HepG2 (cell line): ENCODE measurements around the gene MYL9. TPM values are rescaled to one million over a fixed set of nuclear protein-coding genes. Genes with fewer than 3 reads are reported as not detected.

Experiments
- ARHGAP35 ChIP-seq: sonication (generic); formaldehyde crosslinking; IDR thresholded peaks from 2 replicates; pipeline ENCODE4 v1.9.0; 2022; ENCODE audit warnings: mild to moderate bottlenecking, inconsistent platforms, moderate library complexity, missing genetic modification reagents, borderline replicate concordance
- ARID2 ChIP-seq: sonication (generic); formaldehyde crosslinking; IDR thresholded peaks from 2 replicates; pipeline ENCODE4 v1.8.1; 2022; ENCODE audit warnings: mild to moderate bottlenecking, missing genetic modification reagents, borderline replicate concordance
- ATAD3A ChIP-seq: sonication (generic); formaldehyde crosslinking; IDR thresholded peaks from 2 replicates; pipeline ENCODE4 v1.4.0; 2020; ENCODE audit warnings: missing genetic modification reagents
- FLYWCH1 ChIP-seq: sonication (generic); formaldehyde crosslinking; IDR thresholded peaks from 2 replicates; pipeline ENCODE4 v1.8.1; 2023; ENCODE audit warnings: mild to moderate bottlenecking, missing genetic modification reagents
- GTF2F1 ChIP-seq: fragments of 150-350 bp; IDR thresholded peaks from 2 replicates; pipeline ENCODE4 v1.6.1; 2014; ENCODE audit warnings: low read length
- HNF4G ChIP-seq, 2 experiments: sonication (generic) in 1 of 2; formaldehyde crosslinking in 1 of 2; IDR thresholded peaks; 2 replicates each; pipeline versions ENCODE4 v1.4.0 to v1.6.1; 2011 to 2020; ENCODE audit warnings: borderline replicate concordance in 2 of 2, low read depth in 2 of 2, mild to moderate bottlenecking in 2 of 2, low read length in 1 of 2, missing genetic modification reagents in 1 of 2, moderate library complexity in 1 of 2
- HOXA7 ChIP-seq: sonication (generic); formaldehyde crosslinking; IDR thresholded peaks from 2 replicates; pipeline ENCODE4 v1.8.1; 2022; ENCODE audit warnings: mild to moderate bottlenecking, missing genetic modification reagents, moderate library complexity
- MEIS2 ChIP-seq: sonication (generic); formaldehyde crosslinking; IDR thresholded peaks from 2 replicates; pipeline ENCODE4 v1.9.0; 2021; ENCODE audit warnings: mild to moderate bottlenecking, missing genetic modification reagents
- RCOR2 ChIP-seq: IDR thresholded peaks from 2 replicates; pipeline ENCODE4 v1.6.1; 2016; ENCODE audit warnings: missing biosample characterization, missing genetic modification reagents
- TAF1 ChIP-seq: sonication (generic); formaldehyde crosslinking; IDR thresholded peaks from 2 replicates; pipeline ENCODE4 v1.4.0; 2020; ENCODE audit warnings: missing genetic modification reagents
- ZFP37 ChIP-seq: sonication (generic); formaldehyde crosslinking; IDR thresholded peaks from 2 replicates; pipeline ENCODE4 v1.4.0; 2020; ENCODE audit warnings: missing genetic modification reagents, borderline replicate concordance
- ZNF24 ChIP-seq: fragments of 450-650 bp; IDR thresholded peaks from 2 replicates; pipeline ENCODE4 v1.6.1; 2017; ENCODE audit warnings: antibody characterized with exemption, mild to moderate bottlenecking
- ZNF337 ChIP-seq: sonication (generic); formaldehyde crosslinking; IDR thresholded peaks from 2 replicates; pipeline ENCODE4 v1.5.1; 2020; ENCODE audit warnings: missing genetic modification reagents, low read depth, mild to moderate bottlenecking, borderline replicate concordance
- ZNF430 ChIP-seq: sonication (generic); formaldehyde crosslinking; IDR thresholded peaks from 2 replicates; pipeline ENCODE4 v1.9.0; 2021; ENCODE audit warnings: mild to moderate bottlenecking, missing genetic modification reagents
- ZSCAN31 ChIP-seq: sonication (generic); formaldehyde crosslinking; IDR thresholded peaks from 2 replicates; pipeline ENCODE4 v1.5.0; 2020; ENCODE audit warnings: low read depth, mild to moderate bottlenecking, missing genetic modification reagents
- polyA plus RNA-seq, 8 experiments: library from polyadenylated mRNA; depleted of rRNA in 3 of 8; stranded (reverse) in 7 of 8; unstranded in 1 of 8; fragments of >200 nt; fragmentation: Illumina TruSeq in 4 of 8; extraction: Trizol in 4 of 8; gene quantifications; 2 replicates each; pipeline versions ENCODE4 v1.2.1 to v1.2.3, GENCODE V29; 2011 to 2016; ENCODE audit warnings: low read depth in 4 of 8, missing spikeins in 1 of 8, mixed read lengths in 1 of 8; ENCODE audit not compliant: insufficient read depth in 1 of 8
- total RNA-seq, 5 experiments: library from RNA; depleted of rRNA; stranded (reverse); fragments of >200 nt; fragmentation: Illumina TruSeq; extraction: Trizol; gene quantifications; 2 replicates each; pipeline ENCODE4 v1.2.3, GENCODE V29; 2016; ENCODE audit warnings: low read depth in 1 of 5
- TF ChIP-seq, protein P1 (sequence below): sonication (generic); formaldehyde crosslinking; IDR thresholded peaks from 2 replicates; pipeline ENCODE4 v1.4.0; 2020; ENCODE audit warnings: missing genetic modification reagents
- TF ChIP-seq, protein P2 (sequence below), 2 experiments: fragments of 450-650 bp in 1 of 2; sonication (generic) in 1 of 2; formaldehyde crosslinking; IDR thresholded peaks; 2 replicates each; pipeline versions ENCODE4 v1.5.0 to v1.8.0; 2020 to 2022; ENCODE audit warnings: mild to moderate bottlenecking in 1 of 2, missing genetic modification reagents in 1 of 2
- TF ChIP-seq, protein P3 (sequence below): sonication (generic); formaldehyde crosslinking; IDR thresholded peaks from 2 replicates; pipeline ENCODE4 v1.9.0; 2022; ENCODE audit warnings: missing genetic modification reagents, mild to moderate bottlenecking, borderline replicate concordance
- TF ChIP-seq, protein P4 (sequence below): sonication (generic); formaldehyde crosslinking; IDR thresholded peaks from 2 replicates; pipeline ENCODE4 v1.5.0; 2020; ENCODE audit warnings: missing genetic modification reagents
- TF ChIP-seq, protein P5 (sequence below): sonication (generic); formaldehyde crosslinking; IDR thresholded peaks from 2 replicates; pipeline ENCODE4 v1.4.0; 2020; ENCODE audit warnings: missing genetic modification reagents, borderline replicate concordance

Gene MYL9
- total and polyA plus RNA-seq, 2 of the 13 experiments (the other 11 are each of a cell fraction or from before 2014, with no cell fraction given): 0.87 to 2.2 TPM

DNA sequence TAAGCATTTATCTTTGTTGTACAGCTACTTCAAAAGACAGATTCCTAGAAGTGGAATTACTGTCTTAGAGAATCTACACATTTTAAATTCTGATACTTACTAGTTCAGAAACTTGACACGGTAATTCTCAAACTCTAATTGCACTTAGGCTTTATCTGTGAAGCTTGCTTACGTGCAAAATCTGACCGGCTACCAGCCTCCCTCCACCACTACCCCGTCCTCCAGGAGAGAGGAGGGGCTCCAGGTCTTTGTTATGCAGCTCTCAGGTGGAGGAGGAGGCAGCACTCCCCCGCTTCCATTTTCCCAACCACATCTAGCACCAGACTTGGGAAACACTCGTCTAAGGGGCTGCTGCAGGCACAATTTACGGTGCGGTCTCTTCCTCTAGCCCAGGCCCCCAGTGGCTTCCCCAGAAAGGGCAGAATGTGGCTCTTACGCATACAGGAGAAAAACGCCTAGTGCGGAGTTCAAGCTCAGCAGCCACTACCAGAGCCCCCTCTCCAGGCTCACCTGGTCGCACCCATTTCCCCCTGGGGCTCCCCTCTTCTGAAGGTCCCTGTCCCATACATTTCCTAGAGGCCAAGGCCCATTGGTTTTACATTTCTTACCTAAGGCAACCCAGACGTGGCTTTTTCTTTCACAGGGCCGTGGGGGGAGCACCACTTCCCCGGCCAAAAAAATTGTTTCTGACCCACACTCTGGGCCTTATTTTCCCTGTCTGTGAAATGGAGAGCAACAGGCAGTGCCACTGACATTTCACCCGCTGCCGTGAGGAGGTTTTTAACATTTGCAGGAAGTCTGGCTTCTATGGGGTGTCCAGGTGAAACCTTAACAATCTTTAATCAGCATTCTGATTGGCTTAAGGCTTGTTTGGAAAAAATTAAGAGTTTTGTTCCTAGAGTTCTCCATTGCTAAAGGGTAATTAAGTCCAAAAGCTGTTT lies 30.5 kb downstream of the MYL9 start (continued):
- no peak for TF ChIP-seq ZSCAN31 (CRISPR knock-in tag)
- TF ChIP-seq MEIS2: no peak
- TF ChIP-seq ZNF430 (CRISPR knock-in tag): no peak
- no peak for TF ChIP-seq ARID2
- peak; percentile 19; the same call in 1 of the 2 replicates for TF ChIP-seq TAF1
- TF ChIP-seq, protein P1, sequence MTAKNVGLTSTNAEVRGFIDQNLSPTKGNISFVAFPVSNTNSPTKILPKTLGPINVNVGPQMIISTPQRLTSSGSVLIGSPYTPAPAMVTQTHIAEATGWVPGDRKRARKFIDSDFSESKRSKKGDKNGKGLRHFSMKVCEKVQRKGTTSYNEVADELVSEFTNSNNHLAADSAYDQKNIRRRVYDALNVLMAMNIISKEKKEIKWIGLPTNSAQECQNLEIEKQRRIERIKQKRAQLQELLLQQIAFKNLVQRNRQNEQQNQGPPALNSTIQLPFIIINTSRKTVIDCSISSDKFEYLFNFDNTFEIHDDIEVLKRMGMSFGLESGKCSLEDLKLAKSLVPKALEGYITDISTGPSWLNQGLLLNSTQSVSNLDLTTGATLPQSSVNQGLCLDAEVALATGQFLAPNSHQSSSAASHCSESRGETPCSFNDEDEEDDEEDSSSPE (CRISPR knock-in tag): no peak
- TF ChIP-seq RCOR2 (CRISPR knock-in tag): no peak
- TF ChIP-seq FLYWCH1 (CRISPR knock-in tag): no peak
- no peak for TF ChIP-seq HNF4G (IDR thresholded peaks at IDR 0.05; ENCODE audit: borderline replicate concordance, low read depth, low read length)
- TF ChIP-seq HNF4G (CRISPR knock-in tag; IDR thresholded peaks at IDR 0.05; ENCODE audit: borderline replicate concordance, low read depth): no peak
- TF ChIP-seq, protein P2, sequence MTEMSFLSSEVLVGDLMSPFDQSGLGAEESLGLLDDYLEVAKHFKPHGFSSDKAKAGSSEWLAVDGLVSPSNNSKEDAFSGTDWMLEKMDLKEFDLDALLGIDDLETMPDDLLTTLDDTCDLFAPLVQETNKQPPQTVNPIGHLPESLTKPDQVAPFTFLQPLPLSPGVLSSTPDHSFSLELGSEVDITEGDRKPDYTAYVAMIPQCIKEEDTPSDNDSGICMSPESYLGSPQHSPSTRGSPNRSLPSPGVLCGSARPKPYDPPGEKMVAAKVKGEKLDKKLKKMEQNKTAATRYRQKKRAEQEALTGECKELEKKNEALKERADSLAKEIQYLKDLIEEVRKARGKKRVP (CRISPR knock-in tag; IDR thresholded peaks at IDR 0.05): no peak
- TF ChIP-seq, protein P3, sequence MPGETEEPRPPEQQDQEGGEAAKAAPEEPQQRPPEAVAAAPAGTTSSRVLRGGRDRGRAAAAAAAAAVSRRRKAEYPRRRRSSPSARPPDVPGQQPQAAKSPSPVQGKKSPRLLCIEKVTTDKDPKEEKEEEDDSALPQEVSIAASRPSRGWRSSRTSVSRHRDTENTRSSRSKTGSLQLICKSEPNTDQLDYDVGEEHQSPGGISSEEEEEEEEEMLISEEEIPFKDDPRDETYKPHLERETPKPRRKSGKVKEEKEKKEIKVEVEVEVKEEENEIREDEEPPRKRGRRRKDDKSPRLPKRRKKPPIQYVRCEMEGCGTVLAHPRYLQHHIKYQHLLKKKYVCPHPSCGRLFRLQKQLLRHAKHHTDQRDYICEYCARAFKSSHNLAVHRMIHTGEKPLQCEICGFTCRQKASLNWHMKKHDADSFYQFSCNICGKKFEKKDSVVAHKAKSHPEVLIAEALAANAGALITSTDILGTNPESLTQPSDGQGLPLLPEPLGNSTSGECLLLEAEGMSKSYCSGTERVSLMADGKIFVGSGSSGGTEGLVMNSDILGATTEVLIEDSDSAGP: no peak
- no peak for TF ChIP-seq ZNF24
- TF ChIP-seq HOXA7: no peak
- TF ChIP-seq, protein P4, sequence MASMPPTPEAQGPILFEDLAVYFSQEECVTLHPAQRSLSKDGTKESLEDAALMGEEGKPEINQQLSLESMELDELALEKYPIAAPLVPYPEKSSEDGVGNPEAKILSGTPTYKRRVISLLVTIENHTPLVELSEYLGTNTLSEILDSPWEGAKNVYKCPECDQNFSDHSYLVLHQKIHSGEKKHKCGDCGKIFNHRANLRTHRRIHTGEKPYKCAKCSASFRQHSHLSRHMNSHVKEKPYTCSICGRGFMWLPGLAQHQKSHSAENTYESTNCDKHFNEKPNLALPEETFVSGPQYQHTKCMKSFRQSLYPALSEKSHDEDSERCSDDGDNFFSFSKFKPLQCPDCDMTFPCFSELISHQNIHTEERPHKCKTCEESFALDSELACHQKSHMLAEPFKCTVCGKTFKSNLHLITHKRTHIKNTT: no peak
- TF ChIP-seq GTF2F1: no peak
- TF ChIP-seq ZFP37 (CRISPR knock-in tag): no peak
- TF ChIP-seq, protein P5, sequence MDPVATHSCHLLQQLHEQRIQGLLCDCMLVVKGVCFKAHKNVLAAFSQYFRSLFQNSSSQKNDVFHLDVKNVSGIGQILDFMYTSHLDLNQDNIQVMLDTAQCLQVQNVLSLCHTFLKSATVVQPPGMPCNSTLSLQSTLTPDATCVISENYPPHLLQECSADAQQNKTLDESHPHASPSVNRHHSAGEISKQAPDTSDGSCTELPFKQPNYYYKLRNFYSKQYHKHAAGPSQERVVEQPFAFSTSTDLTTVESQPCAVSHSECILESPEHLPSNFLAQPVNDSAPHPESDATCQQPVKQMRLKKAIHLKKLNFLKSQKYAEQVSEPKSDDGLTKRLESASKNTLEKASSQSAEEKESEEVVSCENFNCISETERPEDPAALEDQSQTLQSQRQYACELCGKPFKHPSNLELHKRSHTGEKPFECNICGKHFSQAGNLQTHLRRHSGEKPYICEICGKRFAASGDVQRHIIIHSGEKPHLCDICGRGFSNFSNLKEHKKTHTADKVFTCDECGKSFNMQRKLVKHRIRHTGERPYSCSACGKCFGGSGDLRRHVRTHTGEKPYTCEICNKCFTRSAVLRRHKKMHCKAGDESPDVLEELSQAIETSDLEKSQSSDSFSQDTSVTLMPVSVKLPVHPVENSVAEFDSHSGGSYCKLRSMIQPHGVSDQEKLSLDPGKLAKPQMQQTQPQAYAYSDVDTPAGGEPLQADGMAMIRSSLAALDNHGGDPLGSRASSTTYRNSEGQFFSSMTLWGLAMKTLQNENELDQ: no peak
- no peak for TF ChIP-seq ZNF337 (CRISPR knock-in tag)
- 0 out of 2 replicates have a peak, but pooled peaks have one; percentile 20 for TF ChIP-seq ARHGAP35 (CRISPR knock-in tag)
- no peak for TF ChIP-seq ATAD3A (CRISPR knock-in tag)
